GM18907 (cell line): ENCODE data around the gene KY.

Source experiments
- ATAC-seq: cut with Tn5 transposase; IDR thresholded peaks from one replicate; pipeline ENCODE4 v1.9.1; 2021; ENCODE audit warnings: mild to moderate bottlenecking, moderate library complexity; ENCODE audit not compliant: unreplicated experiment

The KY gene

DNA sequence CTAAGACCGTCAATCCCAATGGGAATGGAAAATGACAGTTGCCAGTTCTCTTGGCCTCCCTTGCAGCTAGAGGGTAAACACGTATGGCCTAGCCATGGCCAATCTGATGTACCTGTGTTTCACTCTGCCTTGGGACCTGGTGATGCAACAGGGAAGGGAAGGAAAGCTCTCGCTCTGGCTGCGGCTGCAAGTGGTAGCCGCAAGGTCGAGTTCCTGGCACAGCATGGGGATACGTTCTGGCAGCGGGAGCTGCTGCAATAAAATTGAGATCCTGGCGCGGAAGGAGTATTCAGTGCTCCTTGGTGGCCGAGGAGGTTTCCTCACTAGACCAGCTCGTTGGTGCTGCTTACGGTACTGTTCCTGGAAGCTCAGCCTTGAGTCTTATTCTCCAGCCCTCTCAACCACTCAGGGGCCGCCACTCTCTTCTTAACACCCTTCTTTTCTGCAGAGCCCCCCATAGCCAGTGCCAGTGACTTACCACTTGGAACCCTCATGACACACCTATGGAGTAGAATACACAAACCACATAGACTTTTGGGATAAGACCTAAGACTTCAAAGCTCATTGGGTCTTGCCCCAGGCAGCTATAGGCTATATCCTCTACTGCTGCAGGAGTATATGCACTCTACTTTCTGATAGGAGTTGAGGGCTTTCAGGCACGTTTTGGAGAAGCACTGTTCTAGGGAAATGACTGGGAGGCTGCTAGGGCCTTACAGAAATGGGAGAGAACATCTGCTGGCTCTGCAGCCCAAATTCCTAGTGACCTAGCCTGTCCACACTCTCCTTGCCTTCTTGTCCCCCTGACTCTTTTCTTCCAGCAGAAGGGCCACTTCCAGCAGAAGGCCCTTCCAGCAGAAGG, 2.7 kb downstream of the KY start:
- no peak for ATAC-seq

DNA sequence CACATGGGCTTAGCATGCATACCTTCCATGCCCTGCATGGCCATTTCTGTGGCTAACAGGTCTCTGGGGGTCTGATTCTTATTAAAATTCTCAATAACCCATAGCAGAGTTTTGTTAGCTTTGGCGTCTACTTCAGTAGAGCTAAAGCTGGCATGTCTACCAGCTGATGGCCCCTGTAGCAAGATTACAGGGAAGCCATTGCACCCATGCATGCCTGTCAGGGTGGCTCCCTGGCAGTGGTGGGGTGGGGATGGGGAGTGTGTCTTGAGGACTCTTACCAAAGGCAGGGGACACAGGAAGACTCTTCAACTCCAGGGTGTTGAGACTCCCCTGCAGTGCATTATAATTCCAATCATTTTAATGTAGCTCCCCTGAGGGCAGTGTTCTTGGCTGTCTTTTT, 4.7 kb downstream of the KY start:
- ATAC-seq: no peak

DNA sequence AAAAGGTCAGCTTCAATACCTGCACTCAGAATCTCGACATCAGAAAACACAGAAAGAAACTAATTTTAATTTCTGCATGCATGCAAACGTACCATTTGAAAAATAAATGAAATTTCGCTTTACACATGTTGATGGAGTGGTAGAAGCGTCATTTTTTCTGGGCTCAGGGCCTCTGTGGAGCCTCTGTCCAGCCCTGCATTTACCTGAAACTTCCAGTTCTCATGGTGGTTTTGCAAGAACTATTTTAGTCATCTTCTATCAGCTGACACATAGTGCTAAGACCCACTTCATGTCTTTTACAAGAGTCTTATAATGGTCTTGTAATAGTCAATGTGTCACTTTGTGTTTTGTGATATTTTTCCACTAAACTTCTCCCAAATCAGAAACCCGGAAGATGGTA, 5.3 kb downstream of the KY start:
- ATAC-seq: no peak

DNA sequence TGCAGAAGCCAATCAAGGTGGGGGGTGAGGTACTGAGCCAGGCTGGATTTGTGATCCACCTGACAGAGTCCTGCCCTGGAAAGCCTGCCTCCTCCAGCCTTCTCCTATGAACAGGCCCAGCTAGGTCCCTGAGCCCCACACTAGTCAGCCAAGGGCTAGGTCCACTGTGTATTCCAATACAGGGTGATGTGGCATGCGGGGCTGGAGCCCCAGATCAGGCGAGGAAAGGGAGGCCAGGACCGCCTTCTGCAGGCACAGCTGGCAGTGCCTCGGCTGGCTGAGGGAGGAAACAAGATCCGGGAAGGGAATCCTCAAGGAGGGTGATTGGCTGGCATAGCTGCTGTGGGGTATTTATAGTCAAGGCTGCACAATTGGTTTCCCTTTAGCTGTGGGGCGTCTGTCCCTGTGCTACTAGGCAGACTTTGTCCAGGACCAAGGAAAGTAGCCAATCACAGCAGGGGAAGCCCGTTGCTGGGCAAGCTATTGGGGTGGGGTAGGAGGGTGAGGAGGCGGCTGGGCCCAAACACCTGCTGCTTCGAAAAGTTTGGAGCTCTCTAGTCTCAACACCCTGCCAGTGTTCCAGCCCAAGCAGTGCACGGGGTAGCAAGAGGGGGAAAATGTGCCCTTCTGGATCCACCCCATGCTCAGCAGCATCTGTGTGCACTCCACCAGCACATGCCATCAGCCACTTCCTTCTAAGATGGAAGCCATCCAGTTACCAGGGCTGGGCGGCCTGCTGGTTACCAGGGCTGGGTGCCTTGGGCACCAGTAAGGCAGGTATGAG, 5.9 kb downstream of the KY start:
- ATAC-seq: no peak

DNA sequence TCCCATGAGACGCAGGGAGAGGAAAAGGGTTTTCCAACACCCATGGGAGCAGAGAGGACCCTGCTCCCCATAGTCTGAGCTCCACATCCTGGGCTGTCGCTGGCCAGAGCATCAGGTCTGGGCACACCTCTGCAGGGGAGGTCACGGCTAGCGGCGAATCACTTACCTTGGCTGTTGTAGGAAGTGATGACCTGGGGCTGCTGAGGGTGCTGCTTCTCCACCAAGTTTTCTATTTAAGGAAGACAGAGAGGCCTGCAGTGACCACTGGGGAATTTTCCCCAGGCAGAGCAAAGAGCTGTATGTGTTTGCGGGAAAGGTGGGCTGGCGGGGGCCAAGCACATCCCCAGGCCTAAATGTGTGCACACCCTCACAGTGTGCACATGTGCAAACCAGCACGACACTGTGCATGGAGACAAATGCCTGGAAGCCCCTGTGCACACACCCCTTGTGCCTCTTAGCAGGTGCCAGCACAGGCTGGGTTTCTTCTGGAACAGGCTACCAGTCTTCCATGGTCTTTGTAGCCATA, 7.6 kb downstream of the KY start:
- no peak for ATAC-seq

DNA sequence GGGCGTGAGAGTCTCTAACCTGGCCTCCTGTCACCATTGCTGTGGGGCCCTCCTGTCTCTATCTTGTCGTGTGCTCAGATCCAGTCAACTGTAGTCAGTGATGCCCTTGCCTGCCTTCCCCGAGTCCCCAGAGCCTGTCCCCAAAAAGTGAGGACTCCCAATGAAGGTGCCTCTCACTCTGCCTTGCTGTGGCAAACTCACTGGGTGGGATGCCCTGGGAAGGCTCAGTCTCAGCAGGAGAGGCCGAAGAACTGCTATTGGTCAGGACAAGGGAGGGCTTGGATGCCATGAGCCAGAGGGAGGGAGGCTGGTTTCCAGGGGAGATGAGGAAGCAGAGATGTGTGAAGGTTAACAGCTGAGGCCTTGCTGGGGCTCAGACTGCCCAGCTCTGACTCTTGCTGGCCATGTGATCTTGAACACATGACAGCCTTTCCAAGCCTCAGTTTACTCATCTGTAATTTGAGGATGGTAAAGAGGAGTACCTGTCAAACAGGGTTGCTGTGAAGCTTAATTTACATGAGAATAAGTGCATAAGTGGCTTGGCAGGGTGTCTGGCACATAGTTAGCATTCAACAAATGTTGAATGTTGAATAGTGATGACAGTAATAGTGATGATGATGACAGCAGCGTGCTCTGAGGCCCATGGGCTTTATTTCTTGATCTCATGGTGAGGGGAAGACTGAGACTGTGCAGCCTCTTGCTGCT, 8.2 kb downstream of the KY start:
- no peak for ATAC-seq

DNA sequence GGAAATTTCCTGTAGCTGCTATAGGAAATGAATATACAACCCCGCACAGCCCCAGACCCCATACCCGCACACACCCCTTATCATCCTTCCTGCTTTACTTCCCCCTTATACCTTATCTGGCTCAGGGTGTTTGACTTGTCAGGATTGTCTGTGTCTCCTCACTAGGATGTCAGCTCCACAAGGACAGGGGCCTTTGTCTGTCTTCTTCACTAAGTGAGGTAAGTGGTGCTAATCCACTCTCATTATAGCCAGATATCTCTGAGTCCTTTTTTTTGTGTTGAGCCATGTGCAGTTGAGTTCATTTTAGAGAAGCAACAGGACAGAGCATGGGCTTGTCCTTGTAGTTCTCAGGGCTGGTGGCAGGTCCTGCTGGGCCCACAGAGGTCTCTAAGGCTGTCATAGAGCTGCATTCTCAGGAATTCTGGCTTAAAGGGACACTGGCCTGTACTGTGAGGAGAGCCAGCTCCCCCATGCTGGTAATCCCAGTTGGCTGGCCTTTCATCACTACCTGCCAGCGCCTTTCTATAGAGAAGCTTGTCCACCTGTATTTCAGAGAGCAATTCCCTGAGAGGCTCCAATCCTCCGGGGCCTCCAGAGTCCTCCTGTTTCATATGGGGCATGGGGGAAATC, 9.0 kb downstream of the KY start:
- no peak for ATAC-seq

DNA sequence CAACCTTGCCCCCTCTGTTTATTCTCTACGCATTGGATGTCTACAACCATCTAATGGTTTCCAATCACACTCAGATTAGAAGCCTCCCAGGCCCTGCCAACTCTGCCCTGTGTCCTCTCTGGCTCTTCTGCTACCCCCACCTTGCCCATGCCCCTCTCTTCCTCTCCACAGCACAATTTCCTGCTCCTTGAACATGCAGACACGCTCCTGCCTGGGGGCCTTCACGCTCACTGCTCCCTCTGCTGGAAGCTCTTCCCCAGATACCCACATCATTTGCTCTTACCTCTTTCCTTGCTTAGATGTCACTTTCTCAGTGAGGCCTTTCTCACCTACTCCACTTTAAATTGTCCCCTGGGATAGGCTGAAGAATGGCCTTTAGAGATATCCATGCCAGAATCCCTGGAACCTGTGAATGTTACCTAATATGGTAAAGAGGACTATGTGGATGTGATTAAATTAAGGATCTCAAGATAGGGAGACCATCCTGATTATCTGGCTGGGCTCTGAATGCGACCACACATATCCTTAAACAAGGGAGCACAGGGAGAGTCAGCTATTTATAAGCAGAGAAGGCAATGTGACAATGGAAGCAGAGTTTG, 9.9 kb downstream of the KY start:
- no peak for ATAC-seq

DNA sequence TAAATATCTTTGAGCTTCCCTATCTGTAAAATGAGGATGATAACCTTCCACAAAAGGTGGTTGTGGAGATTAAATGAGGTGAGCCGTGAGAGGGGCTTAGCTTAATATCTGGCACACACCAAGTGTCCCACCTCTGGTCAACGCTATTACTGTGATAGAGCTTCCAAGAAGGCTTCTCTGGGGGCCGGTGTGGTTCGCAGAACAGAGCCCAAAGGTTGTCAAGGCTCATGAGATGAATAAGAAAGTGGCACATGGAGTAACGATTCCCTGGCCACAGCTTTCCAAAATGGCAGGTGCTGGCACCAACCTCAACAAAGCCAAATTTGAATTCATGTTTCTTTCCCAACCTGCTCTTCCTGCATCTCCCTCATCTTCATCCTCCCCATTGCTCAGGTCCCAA, 10.4 kb downstream of the KY start:
- no peak for ATAC-seq

DNA sequence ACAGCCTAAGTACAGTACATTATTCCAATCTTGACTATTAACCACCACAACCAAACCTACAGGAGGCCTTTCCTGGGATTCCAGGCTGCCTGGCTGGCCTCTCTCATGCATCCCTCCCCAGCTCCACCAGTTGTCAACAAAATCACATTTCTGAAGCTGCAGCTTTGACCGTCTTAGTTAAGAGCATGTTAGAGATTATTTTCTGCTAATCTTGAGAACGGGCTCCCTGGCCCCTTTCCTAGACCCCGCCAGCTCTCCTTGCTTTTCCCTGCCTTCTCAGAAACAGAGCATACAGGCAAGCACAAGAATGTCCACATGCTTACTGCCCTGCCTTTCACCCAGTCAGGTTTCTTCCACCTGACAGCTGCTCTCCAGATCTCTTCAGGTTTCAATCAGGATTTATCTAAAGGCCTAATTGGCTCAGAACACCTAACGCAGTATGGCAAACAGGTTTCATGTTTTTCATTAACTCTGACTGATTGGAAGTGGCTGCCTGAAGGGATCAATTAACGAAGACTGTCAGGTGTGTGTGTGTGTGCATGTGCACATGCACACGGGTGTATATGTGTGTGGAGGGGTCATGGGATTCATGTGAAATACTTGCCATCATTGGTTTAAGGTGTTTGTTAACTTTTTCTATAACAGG, 12.3 kb downstream of the KY start:
- no peak for ATAC-seq

DNA sequence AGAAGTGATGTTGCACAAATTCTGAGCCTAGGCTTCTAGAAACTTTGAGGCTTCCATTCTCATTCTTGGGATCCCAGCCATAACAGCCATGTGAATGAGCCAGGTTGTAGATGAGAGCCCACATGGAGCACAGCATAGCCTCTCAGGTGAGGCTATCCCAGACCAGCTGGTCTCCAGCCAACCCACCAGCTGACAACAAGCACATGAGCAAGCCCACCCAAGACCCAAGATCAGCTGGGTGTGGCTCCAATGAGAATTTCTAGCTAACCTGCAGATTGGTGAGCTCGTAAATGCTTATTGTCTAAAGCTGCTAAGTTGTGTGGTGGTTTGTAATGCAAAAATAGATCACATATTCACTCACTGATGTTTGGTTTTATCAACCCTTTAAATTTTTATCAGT, 14.4 kb downstream of the KY start:
- no peak for ATAC-seq

DNA sequence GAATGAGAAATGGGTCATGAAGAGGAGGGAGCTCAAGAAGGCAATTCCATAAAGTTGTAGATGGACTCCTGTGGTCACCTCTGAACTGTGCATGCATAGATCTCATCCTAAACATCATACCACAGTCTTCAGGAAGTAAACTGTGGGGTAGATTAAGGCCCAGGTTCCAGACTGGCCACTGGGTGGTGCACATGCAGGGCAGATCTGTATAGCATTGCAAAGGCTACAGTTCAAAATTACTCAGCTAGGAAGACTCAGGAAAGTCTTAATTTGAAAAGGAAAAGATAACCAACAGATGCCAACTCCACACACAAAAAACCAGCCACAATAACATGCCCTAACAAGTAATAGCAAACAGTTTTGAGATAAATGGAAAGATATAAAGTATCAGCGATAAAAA, 20.3 kb downstream of the KY start:
- ATAC-seq: no peak

DNA sequence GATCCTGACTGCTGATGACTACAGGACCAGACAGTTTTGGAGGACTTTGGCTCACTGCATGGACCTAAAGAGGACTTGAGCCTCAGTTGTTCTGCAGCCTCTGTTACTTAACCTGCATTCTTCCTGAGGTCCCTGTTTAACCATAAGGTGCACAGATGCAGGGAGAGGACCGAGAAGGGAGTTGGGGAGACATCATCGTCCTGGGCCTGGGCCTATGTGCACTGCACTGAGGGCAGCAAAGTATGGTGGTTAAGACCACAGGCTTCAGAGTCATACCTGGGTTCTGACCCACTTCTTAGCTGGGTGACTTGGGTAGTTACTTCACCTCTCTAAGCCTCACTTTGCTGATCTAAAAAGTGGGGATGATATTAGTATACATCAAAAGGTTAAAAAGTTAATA, 21.9 kb downstream of the KY start:
- no peak for ATAC-seq

DNA sequence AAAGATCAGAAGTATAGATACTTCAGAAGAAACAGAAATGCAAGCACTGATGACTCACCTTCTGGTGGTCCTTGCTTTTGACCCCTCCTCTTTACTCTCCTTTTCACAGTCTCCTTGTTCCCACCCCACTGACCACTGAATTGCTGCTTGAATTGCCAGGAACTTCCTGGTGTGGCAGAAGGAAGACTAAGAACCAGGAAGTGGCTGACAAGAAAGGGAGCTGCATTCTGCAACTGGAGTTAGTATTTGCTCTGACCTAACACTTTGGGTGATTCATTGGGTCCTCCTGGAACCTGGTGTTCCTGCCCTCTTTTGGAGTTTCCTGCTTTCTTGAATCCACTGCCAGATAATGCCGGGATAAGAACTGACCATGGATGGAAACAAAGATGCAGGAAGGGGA, 23.0 kb downstream of the KY start:
- ATAC-seq: no peak

DNA sequence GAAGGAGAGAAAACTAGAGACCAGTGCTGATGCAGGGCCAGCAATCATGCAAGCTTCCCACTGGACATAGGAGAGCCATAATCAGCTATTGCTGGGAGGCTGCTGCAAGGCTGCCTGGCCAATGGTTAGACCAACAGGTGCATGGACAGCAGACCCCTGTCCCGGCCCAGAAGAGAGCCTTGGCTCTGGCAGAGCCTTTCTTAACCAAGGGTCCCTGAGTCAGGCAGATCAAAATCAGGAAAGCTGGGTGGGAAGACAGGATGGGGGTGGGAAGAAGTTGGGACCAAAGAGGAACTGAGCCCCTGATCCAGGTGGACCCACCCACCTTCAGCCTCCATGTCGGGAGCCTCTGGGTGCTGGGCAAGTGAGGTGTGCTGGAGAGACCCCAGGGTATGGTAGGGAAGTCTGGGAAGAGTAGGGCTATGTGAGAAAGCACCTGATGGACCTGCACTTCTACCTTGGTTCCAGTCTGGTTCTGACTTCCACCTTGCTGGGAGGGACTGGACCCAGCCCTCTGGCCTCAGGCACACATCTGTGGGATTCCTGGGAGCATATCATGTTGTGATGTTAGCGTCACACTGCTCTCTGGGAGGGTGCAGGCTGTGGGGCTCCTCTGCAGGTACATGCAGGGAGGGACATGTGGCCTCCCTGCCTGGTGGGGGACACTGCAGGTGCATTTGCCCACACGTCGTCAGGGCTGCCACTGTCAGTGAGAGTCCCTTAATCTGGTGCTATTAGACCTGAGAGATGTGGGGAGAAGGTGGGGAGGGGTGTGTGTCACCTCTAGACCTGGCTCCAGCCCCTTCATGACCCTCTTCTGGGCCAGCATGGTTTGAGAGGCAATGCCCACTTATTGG, 24.7 kb downstream of the KY start:
- ATAC-seq: no peak

DNA sequence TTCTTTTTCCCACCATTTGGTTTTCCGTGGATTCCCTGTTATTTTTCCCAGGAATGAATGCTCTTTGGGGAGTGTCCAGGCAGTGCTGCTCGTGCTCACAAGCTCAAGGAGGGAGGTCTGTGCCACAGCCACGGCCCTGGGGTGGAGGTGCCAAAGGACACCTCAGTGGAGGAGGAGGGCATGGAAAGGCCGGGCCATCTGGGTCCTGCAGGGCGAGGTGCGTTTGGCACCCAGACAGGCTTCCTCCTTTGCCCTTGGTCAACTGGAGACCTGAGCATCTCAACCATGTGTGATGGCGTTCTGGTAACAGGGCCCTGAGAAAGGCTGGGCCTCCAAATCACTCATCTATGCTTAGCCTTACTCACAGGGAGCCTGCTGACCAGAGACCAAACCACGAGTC, 25.4 kb downstream of the KY start:
- ATAC-seq: no peak

DNA sequence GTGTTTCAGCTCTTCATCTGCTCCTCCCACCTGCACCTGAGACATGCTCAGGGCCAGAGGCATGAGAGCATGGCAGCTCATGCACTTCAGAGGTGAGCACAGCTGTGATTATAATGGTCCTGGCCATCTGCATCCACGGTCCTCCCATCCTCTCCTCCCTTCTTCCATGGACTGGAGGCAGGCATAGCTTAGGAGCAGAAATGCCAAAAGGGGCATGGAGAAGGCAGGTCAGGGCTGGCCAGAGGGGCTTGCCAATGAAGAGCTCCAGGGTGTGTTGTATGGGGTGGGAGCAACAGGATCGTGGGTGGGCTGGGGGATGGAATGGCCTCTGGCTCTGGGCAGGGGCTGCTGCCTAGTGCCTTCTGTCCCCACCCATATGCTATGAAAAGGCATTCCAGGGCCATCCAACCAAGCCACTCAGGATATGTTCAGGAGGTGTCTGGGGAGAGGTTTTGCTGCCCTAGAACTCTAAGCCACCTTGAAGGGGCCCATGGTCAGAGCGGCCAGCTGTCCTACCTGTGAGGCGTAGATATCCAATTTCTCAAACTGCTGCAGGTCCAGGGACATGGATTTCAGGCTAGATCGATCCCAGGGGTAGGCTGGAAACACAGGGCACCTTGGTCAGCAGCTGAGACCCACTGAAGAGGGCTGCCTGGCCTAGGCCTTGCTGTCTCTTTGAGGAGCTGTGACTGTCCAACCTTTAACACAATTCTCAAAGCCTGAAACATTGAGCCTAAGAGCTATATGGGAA, 26.1 kb downstream of the KY start:
- ATAC-seq: no peak

DNA sequence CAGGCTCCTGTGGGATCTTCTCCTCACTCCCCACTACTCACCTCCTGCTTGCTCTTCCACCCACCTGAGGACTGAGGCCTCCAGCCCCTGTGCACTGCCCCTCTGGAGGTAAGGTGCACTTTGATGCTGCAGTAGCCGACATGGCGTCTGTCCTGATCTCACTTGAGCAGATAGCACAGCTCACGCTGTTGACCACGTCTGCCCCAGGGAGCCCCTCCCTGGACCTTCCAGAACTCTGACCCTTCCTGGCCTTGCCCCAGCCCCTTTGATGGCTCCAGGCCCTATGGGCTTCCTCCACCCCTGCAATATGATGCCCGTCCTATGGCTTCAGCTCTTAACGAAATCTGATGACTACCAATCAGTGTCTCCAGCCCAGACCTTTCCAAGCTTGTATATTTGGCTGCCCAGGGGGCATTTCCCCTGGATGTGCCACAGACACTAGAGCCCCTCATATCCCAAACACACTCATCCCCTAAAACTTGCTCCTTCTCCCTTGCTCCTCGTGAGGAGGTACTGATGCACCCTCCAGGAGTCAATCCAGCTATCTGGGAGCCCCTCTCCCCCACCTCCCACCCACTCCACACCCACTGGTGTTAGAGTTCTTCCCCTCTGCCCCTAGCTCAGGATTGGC, 27.1 kb downstream of the KY start:
- no peak for ATAC-seq
